Ovary (tissue), 3 donors: ENCODE measurements around the gene SLCO2A1.

Source experiments
- EP300 ChIP-seq: sonication (generic); formaldehyde crosslinking; IDR thresholded peaks from one replicate; pipeline ENCODE4 v1.6.1; 2017; ENCODE audit warnings: antibody characterized with exemption
- POLR2A ChIP-seq: fragments of 450-650 bp; IDR thresholded peaks from one replicate; pipeline ENCODE4 v1.6.1; 2017; ENCODE audit warnings: antibody characterized with exemption, mild to moderate bottlenecking, moderate library complexity
- TF ChIP-seq, protein P1 (sequence below), 3 donors: fragments of 450-650 bp in 2 of 3; fragments of 200-600 bp in 1 of 3; IDR thresholded peaks; one replicate each; pipeline versions ENCODE4 v1.5.1 to v1.8.0; 2016 to 2022; ENCODE audit warnings: antibody characterized with exemption in 3 of 3, mild to moderate bottlenecking in 1 of 3
- donor health status: DM: no; HTN: no; CAD: no.

DNA sequence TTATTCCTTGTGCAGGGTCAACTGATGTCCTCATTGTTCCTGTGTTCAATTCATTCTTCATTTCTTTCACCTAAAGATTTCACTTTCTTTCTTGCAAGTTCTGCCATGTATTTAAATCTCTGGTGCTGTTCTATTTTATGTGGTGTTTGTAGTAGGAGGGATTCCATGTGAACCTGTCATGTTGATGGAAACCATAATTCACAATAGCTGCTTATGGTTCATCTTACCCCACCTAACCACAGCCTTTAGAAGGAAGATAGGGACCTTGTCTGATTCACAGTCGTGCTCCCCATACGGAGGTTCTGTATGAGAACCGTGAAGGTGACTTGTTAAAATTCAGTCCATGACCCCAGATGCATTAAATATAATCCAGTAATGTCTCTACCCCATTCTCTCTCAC, 21.9 kb downstream of the SLCO2A1 start:
- TF ChIP-seq EP300 (no peak), POLR2A (no peak)
- TF ChIP-seq, protein P1, sequence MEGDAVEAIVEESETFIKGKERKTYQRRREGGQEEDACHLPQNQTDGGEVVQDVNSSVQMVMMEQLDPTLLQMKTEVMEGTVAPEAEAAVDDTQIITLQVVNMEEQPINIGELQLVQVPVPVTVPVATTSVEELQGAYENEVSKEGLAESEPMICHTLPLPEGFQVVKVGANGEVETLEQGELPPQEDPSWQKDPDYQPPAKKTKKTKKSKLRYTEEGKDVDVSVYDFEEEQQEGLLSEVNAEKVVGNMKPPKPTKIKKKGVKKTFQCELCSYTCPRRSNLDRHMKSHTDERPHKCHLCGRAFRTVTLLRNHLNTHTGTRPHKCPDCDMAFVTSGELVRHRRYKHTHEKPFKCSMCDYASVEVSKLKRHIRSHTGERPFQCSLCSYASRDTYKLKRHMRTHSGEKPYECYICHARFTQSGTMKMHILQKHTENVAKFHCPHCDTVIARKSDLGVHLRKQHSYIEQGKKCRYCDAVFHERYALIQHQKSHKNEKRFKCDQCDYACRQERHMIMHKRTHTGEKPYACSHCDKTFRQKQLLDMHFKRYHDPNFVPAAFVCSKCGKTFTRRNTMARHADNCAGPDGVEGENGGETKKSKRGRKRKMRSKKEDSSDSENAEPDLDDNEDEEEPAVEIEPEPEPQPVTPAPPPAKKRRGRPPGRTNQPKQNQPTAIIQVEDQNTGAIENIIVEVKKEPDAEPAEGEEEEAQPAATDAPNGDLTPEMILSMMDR (IDR thresholded peaks at IDR 0.05), result no peak
